ENCODE results near the gene ARHGDIB.

Gene ARHGDIB

DNA sequence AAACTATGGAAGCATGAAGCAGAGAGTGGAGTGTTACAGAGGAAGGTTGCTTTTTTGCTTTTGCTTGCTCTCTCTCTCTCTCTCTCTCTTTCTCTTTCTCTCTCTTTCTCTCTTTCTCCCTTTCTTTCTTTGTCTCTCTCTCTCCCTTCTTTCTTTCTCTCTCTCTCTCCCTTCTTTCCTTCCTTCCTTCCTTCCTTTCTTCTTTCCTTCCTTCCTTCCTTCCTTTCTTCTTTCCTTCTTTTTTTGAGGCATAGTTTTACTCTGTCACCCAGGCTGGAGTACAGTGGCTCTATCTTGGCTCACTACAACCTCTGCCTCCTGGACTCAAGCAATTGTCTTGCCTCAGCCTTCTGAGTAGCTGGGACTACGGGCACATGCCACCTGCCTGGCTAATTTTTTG lies 7.6 kb downstream of the ARHGDIB start:
- H3K4me3 ChIP-seq (ENCODE audit: low read depth, low read length): 0 out of 2 replicates have a peak overlapping the region, but pooled peaks have one; percentile 38
- no peak for DNase-seq (ENCODE audit: low read depth)
- TF ChIP-seq, protein P1, sequence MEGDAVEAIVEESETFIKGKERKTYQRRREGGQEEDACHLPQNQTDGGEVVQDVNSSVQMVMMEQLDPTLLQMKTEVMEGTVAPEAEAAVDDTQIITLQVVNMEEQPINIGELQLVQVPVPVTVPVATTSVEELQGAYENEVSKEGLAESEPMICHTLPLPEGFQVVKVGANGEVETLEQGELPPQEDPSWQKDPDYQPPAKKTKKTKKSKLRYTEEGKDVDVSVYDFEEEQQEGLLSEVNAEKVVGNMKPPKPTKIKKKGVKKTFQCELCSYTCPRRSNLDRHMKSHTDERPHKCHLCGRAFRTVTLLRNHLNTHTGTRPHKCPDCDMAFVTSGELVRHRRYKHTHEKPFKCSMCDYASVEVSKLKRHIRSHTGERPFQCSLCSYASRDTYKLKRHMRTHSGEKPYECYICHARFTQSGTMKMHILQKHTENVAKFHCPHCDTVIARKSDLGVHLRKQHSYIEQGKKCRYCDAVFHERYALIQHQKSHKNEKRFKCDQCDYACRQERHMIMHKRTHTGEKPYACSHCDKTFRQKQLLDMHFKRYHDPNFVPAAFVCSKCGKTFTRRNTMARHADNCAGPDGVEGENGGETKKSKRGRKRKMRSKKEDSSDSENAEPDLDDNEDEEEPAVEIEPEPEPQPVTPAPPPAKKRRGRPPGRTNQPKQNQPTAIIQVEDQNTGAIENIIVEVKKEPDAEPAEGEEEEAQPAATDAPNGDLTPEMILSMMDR (IDR thresholded peaks at IDR 0.05; ENCODE audit: insufficient read depth, low read depth, low read length, missing control alignments): no peak

DNA sequence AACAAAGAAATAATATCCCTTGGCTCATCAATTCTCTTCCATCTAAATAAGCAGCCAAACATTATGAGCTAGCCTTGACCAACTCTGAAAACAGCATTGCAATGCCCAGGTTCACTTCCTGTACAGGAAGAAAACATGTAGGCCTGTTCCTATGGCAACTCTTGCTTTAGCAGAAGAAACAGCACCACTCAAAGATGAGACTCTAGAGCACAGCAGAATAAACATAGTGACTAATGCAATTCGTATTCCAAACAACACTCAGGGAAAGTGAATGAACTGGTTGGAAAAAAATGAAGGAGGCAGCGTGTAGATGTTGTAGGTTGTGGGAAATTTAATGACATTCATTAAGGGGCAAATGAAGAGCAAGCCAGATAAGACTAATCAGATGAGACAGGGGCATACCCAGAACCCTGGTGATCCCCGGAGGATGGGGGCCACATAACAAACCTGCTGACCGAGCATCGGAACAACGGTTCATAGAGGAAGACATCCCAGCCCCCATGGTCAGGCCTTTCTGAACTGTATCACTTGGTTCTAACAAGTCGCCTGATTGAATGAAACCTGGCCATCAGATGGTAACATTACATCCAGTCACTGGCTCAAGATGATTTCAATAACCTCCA lies 9.0 kb downstream of the ARHGDIB start:
- peak overlapping the region; percentile 38 for H3K4me3 ChIP-seq (ENCODE audit: low read depth, low read length)
- DNase-seq (ENCODE audit: low read depth): peak; percentile 85
- TF ChIP-seq, protein P1 (IDR thresholded peaks at IDR 0.05; ENCODE audit: insufficient read depth, low read depth, low read length, missing control alignments): no peak

DNA sequence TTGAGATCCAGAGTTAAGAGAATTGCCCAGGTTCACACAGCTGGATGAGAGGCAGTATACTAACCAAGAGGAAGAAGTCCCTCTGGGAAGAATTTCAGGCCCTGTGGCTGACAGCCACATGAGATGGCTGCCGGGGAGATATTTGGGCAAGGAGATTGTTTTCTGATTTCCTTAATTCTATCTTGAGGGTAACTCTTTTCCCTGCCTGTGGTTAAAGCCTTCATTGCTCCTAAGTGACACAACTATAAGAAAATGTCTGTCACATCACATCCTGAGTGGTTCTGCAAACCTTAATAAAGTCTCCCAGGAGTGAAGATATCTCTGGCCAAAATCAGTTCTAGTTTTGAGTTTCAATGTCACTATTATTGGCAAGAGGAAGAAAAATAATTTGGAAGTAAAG lies 9.6 kb downstream of the ARHGDIB start:
- TF ChIP-seq, protein P1 (IDR thresholded peaks at IDR 0.05; ENCODE audit: insufficient read depth, low read depth, low read length, missing control alignments): no peak
- no peak overlapping the region for H3K4me3 ChIP-seq (ENCODE audit: low read depth, low read length)
- DNase-seq (ENCODE audit: low read depth): no peak

DNA sequence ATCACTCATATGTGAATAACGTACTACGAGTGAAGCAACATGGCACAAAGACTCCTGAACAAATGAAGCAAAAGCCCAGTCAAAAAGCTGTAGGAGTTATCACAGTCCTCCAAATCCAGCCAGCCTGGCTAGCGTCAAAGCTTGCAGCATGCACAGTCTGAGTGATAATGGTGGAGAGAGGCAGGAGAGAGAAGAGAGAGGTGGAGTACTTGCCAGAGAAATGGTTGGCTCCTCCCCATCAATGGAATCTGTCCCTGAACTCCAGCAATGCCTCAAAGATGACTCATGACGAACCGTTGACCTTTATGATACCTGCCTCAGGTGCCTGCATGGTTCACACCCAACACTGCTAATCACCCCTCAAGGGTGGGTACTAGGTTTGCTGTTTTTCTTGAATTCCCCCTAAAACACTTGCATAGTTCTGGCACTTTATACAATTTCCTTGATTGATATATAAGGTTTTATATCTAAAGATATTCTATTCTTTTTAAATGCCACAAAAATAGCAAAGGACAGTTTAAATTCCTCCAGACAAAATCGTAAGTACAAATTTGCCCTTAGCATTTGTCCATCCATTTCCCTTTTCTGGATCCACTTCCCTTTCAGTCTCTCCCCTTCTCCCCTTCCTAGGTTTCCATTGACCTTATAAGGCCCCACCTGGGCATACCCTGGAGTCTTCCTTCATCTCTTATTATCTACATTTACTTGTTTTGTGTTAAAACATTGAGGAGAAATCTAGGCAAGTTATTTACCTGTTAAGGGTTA lies 10.2 kb downstream of the ARHGDIB start:
- TF ChIP-seq, protein P1 (IDR thresholded peaks at IDR 0.05; ENCODE audit: insufficient read depth, low read depth, low read length, missing control alignments): no peak
- no peak for DNase-seq (ENCODE audit: low read depth)

DNA sequence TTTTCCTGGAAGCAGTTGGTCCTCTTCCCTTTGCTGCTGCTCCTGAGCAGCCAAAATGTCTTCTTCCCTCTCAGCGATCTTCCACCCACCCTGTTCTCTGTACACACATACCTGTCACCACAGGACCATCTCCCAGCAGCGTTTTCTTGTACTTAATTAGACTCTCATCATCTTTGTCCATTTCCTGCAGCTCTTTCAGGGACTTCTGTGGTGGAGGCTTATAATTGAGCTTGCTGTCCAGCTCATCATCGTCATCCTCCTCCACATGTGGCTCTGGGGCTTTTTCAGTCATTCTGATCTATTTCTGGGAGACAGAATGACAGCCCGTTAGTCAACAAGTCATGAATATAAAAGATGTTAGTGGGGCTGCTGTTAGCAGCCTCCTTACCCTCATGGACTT lies 11.0 kb downstream of the ARHGDIB start:
- peak; percentile 58 for DNase-seq (ENCODE audit: low read depth)
- H3K4me3 ChIP-seq (ENCODE audit: low read depth, low read length): no peak overlapping the region
- TF ChIP-seq, protein P1 (IDR thresholded peaks at IDR 0.05; ENCODE audit: insufficient read depth, low read depth, low read length, missing control alignments): no peak

More for the DNA sequence above, 10.2 kb downstream of the ARHGDIB start:
- no peak overlapping the region; the same call in 1 of the 2 replicates for H3K4me3 ChIP-seq (ENCODE audit: low read depth, low read length)

DNA sequence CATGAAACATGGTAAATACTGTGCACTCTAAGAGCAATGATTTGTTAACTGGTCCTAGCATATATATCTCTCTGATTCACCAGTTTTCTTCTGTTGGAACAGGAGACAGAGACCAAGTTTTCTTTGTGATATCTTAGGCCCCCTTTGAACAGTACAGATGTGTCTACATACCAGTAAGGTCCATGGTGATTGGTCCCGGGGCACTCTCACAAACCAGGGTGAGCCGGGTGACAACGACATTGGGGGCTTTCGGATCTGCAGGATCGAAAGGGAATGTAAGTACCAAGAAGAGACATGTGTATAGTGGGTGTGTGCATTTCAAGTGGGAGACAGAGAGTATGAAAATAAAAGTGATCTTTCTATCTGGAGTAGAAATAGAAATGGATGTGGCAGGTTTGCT lies 11.8 kb downstream of the ARHGDIB start:
- TF ChIP-seq, protein P1 (IDR thresholded peaks at IDR 0.05; ENCODE audit: insufficient read depth, low read depth, low read length, missing control alignments): no peak
- peak overlapping the region; percentile 35 for H3K4me3 ChIP-seq (ENCODE audit: low read depth, low read length)
- DNase-seq (ENCODE audit: low read depth): no peak
